ENCODE measurements around the gene COG8.

GRCh38 chr16:69313469-69313868 lies 25.9 kb downstream of the COG8 start:
- TF ChIP-seq POLR2A (IDR thresholded peaks at IDR 0.05; ENCODE audit: control extremely low read depth in 1 of 2, low read depth in 2 of 2, low read length in 2 of 2) (no peak), EZH2 (IDR thresholded peaks at IDR 0.05; ENCODE audit: low read depth, low read length, severe bottlenecking) (no peak), PHF8 (conservative IDR thresholded peaks at IDR 0.05; ENCODE audit: low read depth, low read length) (no peak), USF2 (IDR thresholded peaks at IDR 0.05; ENCODE audit: low read length) (no peak), CHD2 (IDR thresholded peaks at IDR 0.05; ENCODE audit: low read length) (no peak), CTCF (IDR thresholded peaks at IDR 0.05; ENCODE audit: control extremely low read depth in 1 of 3, insufficient read depth in 1 of 3, low read depth in 1 of 3, low read length in 3 of 3) (no peak), RAD21 (IDR thresholded peaks at IDR 0.05 in 1 of 2, conservative IDR thresholded peaks at IDR 0.05 in 1 of 2; ENCODE audit: low read depth in 2 of 2, low read length in 2 of 2) (no peak)
